WTC11 (cell line): ENCODE measurements around the gene CHAT.

Experiments
- CBFB ChIP-seq: sonication (generic); formaldehyde crosslinking; IDR thresholded peaks from 2 replicates; pipeline ENCODE4 v1.8.1; 2022; ENCODE audit warnings: mild to moderate bottlenecking, low read depth, missing genetic modification reagents
- CTCF ChIP-seq: fragments of 200-600 bp; IDR thresholded peaks from 2 replicates; pipeline ENCODE4 v1.8.0; 2022; ENCODE audit warnings: antibody characterized with exemption
- ELF4 ChIP-seq: sonication (generic); formaldehyde crosslinking; IDR thresholded peaks from 2 replicates; pipeline ENCODE4 v1.8.1; 2022; ENCODE audit warnings: low read depth, mild to moderate bottlenecking, moderate library complexity, missing genetic modification reagents

GRCh38 chr10:49608166-49609005, 5.5 kb upstream of the CHAT start:
- no peak for TF ChIP-seq ELF4 (CRISPR knock-in tag)
- TF ChIP-seq CBFB (CRISPR knock-in tag): no peak
- no peak for TF ChIP-seq CTCF
